ENCODE results near the gene CUX1.
"Not testable (repeated sequence)": the region's sequence is repeated elsewhere in the genome, so short reads cannot be mapped to it uniquely, and the experiment has no call there.

The CUX1 gene

DNA sequence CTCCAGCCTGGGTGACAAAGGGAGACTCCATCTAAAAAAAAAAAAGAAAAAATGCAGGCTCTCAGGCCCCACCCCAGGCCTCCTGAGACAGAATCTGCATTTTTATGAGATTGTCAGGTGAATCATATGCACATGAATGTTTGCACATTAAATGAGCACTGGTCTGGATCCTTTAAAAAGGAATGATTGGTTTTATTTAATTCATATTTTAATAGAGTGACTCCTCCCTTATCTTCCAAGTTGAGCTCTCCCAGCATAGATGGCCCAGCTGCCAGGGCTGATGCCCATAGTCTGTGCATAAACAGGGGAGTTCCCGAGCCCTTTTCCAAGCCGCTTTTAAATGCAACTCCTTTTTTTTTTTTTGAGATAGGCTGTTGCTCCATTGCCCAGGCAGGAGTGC lies 28.5 kb downstream of the CUX1 start:
- ATAC-seq (replicated peaks), result no peak
- H3K9me3 Mint-ChIP-seq, result no peaks in the 10 kb centered on the region
- H3K4me3 Mint-ChIP-seq, result no peak overlapping the region
- H3K36me3 Mint-ChIP-seq, result peaks cover 12 to 19% of the 10 kb centered on the region in 2 donors
- peaks cover 9 to 17% of the 10 kb centered on the region in 2 donors for H3K4me1 Mint-ChIP-seq
- no peaks in the 10 kb centered on the region for H3K27me3 Mint-ChIP-seq
- no peak overlapping the region for H3K27ac Mint-ChIP-seq
- DNase-seq, result no peak

DNA sequence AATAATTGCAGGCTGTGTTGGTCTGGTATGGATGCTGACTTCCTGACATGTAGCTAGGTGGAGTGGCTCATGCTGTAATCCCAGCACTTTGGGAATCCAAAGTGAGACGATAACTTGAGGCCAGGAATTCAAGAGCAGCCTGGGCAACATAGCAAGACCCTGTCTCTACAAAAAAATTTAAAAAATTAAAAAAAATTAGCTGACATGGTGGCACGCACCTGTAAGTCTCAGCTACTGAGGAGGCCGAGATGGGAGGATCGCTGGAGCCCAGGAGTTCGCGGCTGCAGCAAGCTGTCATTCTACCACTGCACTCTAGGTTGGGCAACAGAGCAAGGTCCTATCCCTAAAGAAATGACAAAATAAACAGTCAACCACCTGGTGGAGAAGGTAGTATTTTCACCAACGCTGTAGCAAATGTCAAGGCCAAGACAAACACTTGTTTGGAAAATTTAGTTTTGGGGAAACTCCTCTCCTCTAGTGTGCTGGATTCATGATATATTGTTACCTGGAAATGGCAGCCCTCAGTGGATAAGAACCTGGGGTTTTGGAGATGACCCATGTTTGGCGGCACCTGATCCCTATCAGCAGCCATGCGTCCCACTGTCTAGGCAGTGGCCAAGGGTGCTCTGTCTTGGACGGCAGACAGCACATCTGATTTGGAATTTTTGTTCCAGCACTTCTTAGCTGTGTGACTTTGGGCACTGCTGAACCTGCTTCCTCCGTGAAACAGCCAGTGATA lies 29.5 kb downstream of the CUX1 start:
- DNase-seq (no peak), ATAC-seq (replicated peaks) (no peak)
- Mint-ChIP-seq H3K9me3 (peaks cover 0 to 2% of the 10 kb centered on the region in 2 donors), H3K36me3 (peaks cover 12 to 27% of the 10 kb centered on the region in 2 donors), H3K27ac (no peak overlapping the region), H3K27me3 (no peaks in the 10 kb centered on the region), H3K4me1 (peaks cover 10 to 24% of the 10 kb centered on the region in 2 donors), H3K4me3 (no peak overlapping the region)

DNA sequence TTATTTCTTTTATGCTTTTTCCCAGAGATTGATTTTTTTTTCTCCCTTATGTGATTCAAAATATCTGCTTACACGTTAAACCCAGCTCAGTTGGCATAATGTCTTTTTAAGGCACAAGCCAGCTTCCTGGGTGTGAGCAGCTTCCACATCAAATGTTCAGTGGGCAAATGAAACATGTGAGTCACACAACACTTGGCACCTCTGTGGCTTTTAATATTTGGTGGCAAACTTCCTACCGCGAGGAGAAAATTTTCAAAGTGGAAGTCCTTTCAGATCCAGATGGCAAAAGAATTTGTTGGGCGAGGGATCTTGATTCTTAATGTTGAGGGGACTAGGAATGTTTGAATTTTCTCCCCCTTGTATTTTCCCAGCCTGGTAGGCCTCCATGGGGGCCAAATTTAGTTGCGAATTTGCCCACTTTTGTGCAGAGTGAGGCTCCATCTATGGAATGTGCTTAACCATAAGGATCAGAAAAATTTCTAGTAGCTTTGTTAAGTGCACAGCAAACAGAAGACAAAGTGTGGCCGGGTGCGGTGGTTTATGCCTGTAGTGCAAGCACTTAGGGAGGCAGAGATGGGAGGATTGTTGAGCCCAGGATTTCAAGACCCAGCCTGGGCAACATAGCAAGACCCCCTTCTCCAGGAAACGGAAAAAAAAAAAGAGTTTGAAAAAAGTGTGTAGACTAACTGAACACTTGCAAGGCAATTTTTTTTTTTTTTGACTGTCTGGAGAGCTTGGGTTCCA lies 31.0 kb downstream of the CUX1 start:
- Mint-ChIP-seq H3K27me3 (no peaks in the 10 kb centered on the region), H3K9me3 (peaks cover 0 to 2% of the 10 kb centered on the region in 2 donors), H3K4me3 (no peak overlapping the region), H3K4me1 (peaks cover 9 to 22% of the 10 kb centered on the region in 2 donors), H3K36me3 (peaks cover 8 to 27% of the 10 kb centered on the region in 2 donors), H3K27ac (no peak overlapping the region)
- ATAC-seq (replicated peaks) (no peak), DNase-seq (no peak)

- not testable (repeated sequence) for H3K9me3 Mint-ChIP-seq; H3K27ac Mint-ChIP-seq; DNase-seq; H3K4me3 Mint-ChIP-seq; ATAC-seq (replicated peaks); H3K27me3 Mint-ChIP-seq
- Mint-ChIP-seq H3K4me1 (peaks cover 13 to 29% of the 10 kb centered on the region in 2 donors), H3K36me3 (peaks cover 8 to 27% of the 10 kb centered on the region in 2 donors)
These were observed 31.9 kb downstream of the CUX1 start for GRCh38 chr7:101849314-101849713.

- ATAC-seq (replicated peaks); H3K4me3 Mint-ChIP-seq; DNase-seq; H3K27ac Mint-ChIP-seq; H3K27me3 Mint-ChIP-seq; H3K9me3 Mint-ChIP-seq: not testable (repeated sequence)
- Mint-ChIP-seq H3K4me1 (peaks cover 28 to 49% of the 10 kb centered on the region in 2 donors), H3K36me3 (peaks cover 7 to 26% of the 10 kb centered on the region in 2 donors)
These were observed 34.9 kb downstream of the CUX1 start for GRCh38 chr7:101852364-101852763.

DNA sequence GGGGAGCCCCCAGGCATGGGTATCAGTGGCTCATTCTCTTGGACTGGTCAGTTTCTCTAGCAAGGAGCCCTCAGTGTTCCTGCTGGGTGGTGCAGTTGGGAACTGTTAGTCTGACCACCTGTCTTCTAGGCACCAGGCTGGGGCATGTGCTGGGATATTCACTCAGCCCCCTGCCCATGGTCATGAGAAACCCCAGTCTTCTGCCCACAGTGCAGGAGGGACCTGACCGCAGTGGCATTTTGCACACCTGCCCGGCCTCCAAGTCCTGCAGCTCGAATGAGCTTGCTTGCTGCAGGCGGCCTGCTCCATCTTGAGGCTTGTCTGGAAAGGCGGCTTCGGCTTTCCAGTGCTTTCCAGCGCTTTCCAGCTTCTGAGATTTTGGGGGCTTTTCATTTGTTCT lies 36.3 kb downstream of the CUX1 start:
- Mint-ChIP-seq H3K27ac (no peak overlapping the region), H3K4me1 (peaks cover 31 to 62% of the 10 kb centered on the region in 2 donors), H3K4me3 (no peak overlapping the region)

DNA sequence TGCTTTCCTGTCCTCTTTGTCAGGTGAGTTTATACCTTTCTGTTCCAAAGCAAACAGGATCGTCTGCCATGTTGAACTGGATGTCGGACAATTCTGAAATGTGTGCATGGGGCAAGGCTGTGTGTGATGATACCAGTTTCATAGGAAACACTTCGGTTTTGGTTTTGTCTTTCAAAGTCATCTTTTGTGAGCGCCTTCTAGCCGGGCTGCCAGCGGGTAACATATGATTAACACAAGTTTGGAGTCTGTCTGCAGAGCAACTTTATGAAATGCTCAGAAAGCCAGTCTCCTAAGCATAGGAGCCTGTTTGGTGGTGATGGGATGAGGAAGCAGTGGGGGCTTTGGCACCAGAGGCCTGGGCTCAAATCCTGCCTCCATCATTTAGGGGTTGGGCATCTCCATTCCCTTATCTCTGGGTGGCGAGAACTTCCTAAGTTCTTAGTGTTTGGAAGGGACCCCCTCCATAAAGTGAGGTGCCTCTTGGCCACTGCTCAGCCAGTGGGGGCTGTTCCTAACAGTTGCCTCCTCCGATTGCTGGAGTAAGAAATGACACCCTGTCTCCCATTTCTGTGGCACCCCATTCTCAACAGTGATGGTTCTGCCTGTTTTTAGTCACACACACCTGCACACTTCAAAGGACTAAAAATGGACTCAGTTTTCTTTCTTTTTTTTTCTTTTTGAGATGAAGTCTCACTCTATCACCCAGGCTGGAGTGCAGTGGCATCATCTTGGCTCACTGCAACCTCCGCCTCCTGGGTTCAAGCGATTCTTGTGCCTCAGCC lies 36.8 kb downstream of the CUX1 start:
- H3K4me1 Mint-ChIP-seq, result peaks cover 30 to 65% of the 10 kb centered on the region in 2 donors
- H3K4me3 Mint-ChIP-seq, result no peak overlapping the region
- H3K9me3 Mint-ChIP-seq, result peaks cover 0 to 2% of the 10 kb centered on the region in 2 donors
- no peak overlapping the region for H3K27ac Mint-ChIP-seq
- DNase-seq, result no peak
- peaks cover 2 to 15% of the 10 kb centered on the region in 2 donors for H3K36me3 Mint-ChIP-seq
- no peak for ATAC-seq (replicated peaks)
- no peaks in the 10 kb centered on the region for H3K27me3 Mint-ChIP-seq

More for the DNA sequence above, 36.3 kb downstream of the CUX1 start:
- no peaks in the 10 kb centered on the region for H3K27me3 Mint-ChIP-seq
- no peak for DNase-seq
- H3K9me3 Mint-ChIP-seq, result peaks cover 0 to 2% of the 10 kb centered on the region in 2 donors
- H3K36me3 Mint-ChIP-seq, result peaks cover 3 to 20% of the 10 kb centered on the region in 2 donors
- no peak for ATAC-seq (replicated peaks)

- H3K9me3 Mint-ChIP-seq, result no peaks in the 10 kb centered on the region
- peak overlapping the region; percentile 96 for H3K27ac Mint-ChIP-seq
- ATAC-seq (replicated peaks) (peak; percentile 88 to 90), DNase-seq (peak; percentile 92)
- no peaks in the 10 kb centered on the region for H3K27me3 Mint-ChIP-seq
- H3K4me3 Mint-ChIP-seq, result peak overlapping the region; percentile 82 to 92
- H3K4me1 Mint-ChIP-seq, result peaks cover 44 to 82% of the 10 kb centered on the region in 2 donors
- peaks cover 0 to 13% of the 10 kb centered on the region in 2 donors for H3K36me3 Mint-ChIP-seq
These were observed 39.3 kb downstream of the CUX1 start for GRCh38 chr7:101856473-101857357.

- Mint-ChIP-seq H3K27me3 (no peaks in the 10 kb centered on the region), H3K4me3 (peak overlapping the region; percentile 82 to 92), H3K9me3 (no peaks in the 10 kb centered on the region), H3K36me3 (peaks cover 0 to 11% of the 10 kb centered on the region in 2 donors), H3K4me1 (peaks cover 44 to 80% of the 10 kb centered on the region in 2 donors), H3K27ac (peak overlapping the region; percentile 96)
- ATAC-seq (replicated peaks) (peak; percentile 64 to 66), DNase-seq (peak; percentile 72)
These were observed 40.0 kb downstream of the CUX1 start for GRCh38 chr7:101857358-101857811.

DNA sequence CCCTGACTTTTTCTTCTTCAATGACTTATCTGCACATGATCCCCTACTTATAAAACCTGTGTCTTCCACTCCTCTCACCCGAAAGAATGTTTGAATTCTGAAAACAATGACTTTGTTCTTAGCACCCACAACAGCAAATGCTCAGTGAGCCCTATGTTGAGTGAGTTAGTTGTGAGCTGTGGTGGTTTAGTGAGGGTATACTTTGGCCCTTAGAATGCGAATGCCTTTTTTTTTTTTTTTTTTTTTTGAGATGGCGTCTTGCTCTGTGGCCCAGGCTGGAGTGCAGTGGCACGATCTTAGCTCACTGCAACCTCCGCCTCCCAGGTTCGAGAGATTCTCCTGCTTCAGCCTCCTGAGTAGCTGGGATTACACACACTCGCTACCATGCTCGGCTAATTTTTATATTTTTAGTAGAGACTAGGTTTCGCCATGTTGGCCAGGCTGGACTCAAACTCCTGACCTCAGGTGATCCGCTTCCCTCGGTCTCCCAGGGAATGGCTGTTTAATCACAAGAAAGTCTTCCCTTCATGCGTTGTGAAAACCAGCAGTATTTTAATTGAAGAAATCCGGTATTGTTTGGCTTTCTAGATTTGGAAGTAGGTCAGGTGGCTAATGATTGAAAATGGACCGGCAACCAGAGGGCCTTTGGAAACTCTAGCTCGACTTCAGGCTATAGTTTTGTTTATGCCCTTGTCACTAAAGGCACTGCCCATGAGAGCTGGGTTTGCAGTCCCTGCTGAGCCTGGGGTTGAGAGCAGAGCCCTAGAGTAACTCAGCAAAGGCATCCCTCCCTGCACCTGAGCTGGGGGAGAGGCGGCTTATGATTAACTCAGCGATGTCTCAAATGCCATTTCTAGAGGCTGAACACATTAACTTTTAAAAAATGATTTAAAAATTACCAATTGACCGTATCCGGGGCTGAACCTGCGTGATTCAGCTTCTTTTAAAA lies 41.3 kb downstream of the CUX1 start:
- DNase-seq (no peak), ATAC-seq (replicated peaks) (no peak)
- peaks cover 45 to 73% of the 10 kb centered on the region in 2 donors for H3K4me1 Mint-ChIP-seq
- peaks cover 0 to 11% of the 10 kb centered on the region in 2 donors for H3K36me3 Mint-ChIP-seq
- H3K9me3 Mint-ChIP-seq, result no peaks in the 10 kb centered on the region
- H3K4me3 Mint-ChIP-seq, result peak overlapping the region in 1 of 2 donors; percentile 31
- H3K27ac Mint-ChIP-seq, result peak overlapping the region; percentile 96
- H3K27me3 Mint-ChIP-seq, result no peaks in the 10 kb centered on the region

GRCh38 chr7:101859411-101860106 lies 42.1 kb downstream of the CUX1 start:
- peak overlapping the region in 1 of 2 donors; percentile 14 for H3K4me3 Mint-ChIP-seq
- H3K9me3 Mint-ChIP-seq, result no peaks in the 10 kb centered on the region
- ATAC-seq (replicated peaks) (no peak), DNase-seq (no peak)
- H3K4me1 Mint-ChIP-seq, result peaks cover 40 to 65% of the 10 kb centered on the region in 2 donors
- no peak overlapping the region for H3K27ac Mint-ChIP-seq
- peaks cover 0 to 11% of the 10 kb centered on the region in 2 donors for H3K36me3 Mint-ChIP-seq
- no peaks in the 10 kb centered on the region for H3K27me3 Mint-ChIP-seq

All from stimulated activated naive B cell treated with anti-CD40 and anti-IgM and Interleukin-4, amounts not matched to agents 10 μg/mL and 1 μg/mL and 100 μg/mL, for 72 hours (primary cell).